Fibroblast of mammary gland (primary cell): Measurements from ENCODE around the gene GPR21.

Source experiments
- DNase-seq: peaks from one replicate; pipeline ENCODE4 v3.0.0-alpha.2; 2010; ENCODE audit warnings: low read depth
- H3K4me3 ChIP-seq: 2 replicates; pipeline ENCODE4 v1.5.1; 2011; ENCODE audit warnings: low read depth, mild to moderate bottlenecking, low read length, moderate library complexity; ENCODE audit not compliant: control insufficient read depth
- TF ChIP-seq, protein P1 (sequence below): conservative IDR thresholded peaks from 2 replicates; pipeline ENCODE4 v1.5.1; 2011; ENCODE audit warnings: low read depth, low read length, inconsistent platforms; ENCODE audit not compliant: control insufficient read depth, insufficient read depth

Gene GPR21

DNA sequence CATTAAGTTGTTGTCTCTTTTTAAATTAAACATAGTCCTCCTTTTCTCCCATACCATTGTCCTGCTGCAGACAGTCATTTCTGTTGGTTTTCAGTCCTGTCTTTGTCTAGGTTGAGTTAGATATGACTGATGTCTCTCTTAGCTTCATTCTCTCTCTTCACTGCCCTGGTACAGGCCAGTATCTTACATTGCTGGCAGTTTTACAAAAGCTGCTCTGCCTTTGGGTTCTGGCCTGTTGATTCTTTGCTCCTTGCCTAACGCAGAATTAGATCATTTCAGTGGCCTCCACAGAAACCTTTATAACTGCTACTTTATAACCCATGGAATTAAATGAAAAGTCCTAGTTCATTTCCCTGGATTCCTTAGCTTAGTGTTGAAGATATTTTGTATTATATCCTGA lies 33.7 kb downstream of the GPR21 start:
- DNase-seq: no peak
- H3K4me3 ChIP-seq: no peak overlapping the region
- TF ChIP-seq, protein P1, sequence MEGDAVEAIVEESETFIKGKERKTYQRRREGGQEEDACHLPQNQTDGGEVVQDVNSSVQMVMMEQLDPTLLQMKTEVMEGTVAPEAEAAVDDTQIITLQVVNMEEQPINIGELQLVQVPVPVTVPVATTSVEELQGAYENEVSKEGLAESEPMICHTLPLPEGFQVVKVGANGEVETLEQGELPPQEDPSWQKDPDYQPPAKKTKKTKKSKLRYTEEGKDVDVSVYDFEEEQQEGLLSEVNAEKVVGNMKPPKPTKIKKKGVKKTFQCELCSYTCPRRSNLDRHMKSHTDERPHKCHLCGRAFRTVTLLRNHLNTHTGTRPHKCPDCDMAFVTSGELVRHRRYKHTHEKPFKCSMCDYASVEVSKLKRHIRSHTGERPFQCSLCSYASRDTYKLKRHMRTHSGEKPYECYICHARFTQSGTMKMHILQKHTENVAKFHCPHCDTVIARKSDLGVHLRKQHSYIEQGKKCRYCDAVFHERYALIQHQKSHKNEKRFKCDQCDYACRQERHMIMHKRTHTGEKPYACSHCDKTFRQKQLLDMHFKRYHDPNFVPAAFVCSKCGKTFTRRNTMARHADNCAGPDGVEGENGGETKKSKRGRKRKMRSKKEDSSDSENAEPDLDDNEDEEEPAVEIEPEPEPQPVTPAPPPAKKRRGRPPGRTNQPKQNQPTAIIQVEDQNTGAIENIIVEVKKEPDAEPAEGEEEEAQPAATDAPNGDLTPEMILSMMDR: no peak

DNA sequence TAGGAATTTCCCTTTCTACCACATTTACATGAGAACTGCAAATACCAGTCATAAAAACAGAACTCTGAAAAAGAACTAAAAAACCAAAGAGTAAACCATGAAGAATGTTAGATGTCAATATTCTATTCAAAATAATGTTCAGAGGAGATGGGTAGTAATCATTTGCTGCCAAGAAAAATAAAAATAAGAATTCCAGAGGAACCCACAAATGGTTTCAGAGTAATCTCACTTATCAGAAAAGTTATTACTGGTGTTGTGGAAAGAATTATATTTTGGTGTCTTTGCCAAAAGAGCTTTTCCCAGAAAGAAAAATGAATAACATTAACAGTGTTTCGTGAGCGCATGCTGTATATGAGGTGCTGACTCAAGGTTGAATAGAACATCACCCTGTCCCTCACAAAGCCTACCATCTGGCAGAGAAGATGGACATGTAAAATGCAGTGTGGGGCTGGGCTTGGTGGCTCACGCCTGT lies 35.6 kb downstream of the GPR21 start:
- no peak overlapping the region for H3K4me3 ChIP-seq
- DNase-seq: peak; percentile 92
- TF ChIP-seq, protein P1: no peak

DNA sequence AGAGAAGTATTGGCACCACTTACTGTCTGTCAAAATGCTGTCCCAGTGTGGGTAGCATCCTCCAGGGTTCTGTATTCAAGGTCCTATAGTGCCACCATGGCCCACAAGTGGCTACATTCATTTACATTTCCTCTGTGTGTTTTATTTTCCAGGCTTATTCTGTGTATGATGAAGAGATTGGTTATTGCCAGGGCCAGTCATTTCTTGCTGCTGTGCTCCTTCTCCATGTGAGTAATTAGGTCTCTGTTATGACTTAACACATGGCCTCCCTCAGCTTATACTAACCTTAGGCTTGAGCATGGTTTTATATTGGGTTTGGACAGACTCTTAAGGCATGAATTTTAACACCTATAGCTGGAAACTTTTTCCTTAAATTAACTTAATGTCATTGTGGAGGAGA lies 36.7 kb downstream of the GPR21 start:
- DNase-seq: peak; percentile 9
- H3K4me3 ChIP-seq: no peak overlapping the region
- TF ChIP-seq, protein P1: no peak

DNA sequence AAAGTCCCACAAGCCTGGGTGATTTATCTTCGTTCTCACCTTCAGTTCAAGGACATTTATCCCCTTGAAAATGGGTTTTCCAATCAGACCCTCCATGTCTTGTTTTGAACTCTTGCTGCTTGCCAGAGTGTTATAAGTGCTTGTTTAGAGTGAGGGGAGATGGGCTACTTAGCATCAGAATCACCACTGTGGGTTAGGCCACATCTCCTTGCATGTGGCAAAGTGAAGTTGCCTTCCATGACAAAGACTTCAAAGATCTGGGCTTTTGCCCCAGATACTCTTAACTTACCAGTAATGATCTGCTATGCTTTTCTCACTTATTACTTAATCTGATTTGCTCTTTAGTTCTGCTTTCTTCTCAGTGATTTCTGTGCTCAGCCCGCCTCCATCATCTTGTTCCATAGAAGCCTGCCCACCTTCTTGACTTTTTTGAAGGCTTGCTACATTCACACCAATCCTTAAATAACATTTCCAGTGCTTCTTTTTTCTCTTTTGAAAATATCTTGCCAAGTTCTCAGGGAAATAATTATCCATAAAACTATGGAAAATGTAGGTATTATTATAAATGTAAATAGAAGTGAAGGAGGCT lies 39.0 kb downstream of the GPR21 start:
- no peak overlapping the region for H3K4me3 ChIP-seq
- TF ChIP-seq, protein P1: no peak
- DNase-seq: no peak

DNA sequence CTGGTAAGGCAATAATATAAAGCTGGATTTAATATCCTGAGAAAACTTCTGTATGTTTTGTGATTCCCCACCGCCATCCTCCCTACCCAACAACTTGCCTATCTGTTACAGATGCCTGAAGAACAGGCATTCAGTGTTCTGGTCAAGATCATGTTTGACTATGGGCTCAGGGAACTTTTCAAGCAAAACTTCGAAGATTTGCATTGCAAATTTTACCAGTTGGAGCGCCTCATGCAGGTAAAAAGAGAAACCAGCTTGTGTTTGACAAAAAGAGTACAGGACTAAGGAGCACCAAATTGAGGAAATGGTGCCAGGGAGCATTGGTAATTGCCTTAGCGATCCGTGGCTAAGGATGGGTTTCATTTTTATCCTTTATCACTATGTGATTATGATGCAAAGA lies 40.0 kb downstream of the GPR21 start:
- no peak for DNase-seq
- TF ChIP-seq, protein P1: no peak
- H3K4me3 ChIP-seq: no peak overlapping the region

DNA sequence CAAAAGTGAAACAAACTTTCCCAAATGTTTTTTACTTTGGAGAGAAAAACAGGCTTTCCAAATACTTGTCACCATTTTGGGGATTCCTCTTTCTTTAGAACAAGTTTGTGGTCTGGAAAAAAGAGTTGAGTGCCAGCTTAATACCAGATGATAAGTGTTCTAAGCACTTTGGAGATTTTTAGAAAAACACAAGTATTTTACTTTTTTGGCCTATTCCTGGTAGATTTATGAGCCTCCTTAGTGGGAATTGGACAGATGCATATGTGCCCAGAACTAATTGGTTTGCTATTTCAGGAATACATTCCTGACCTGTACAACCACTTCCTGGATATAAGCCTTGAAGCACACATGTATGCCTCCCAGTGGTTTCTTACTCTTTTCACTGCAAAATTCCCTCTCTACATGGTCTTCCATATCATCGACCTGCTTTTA lies 40.5 kb downstream of the GPR21 start:
- TF ChIP-seq, protein P1: peak; percentile 12
- H3K4me3 ChIP-seq: no peak overlapping the region
- peak; percentile 71 for DNase-seq

DNA sequence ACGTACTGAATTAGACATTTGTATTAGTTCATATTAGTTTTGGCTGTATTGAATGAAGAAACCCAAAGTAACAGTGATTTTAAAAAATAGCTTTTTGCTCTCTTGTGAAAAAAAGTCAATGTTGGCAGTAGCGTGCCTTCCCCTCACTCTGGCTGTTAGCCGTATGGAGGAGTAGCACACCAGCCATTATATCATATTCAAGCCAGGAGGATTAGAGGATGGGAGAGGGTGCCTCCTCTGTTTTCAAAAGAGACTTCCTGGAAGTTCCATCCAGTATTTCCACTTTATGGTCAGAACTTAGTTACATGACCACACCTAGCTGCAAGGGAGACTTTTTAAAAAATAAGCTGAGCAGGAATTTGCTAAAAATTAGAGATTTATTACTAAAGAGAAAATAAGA lies 41.2 kb downstream of the GPR21 start:
- no peak for DNase-seq
- H3K4me3 ChIP-seq: no peak overlapping the region
- TF ChIP-seq, protein P1: no peak
